NCI-H460 (cell line): ENCODE results near the gene TNN. TPM values are rescaled to one million over a fixed set of nuclear protein-coding genes. Genes with fewer than 3 reads are reported as not detected.
A peak's percentile ranks its signal among the peaks of the same experiment; 100 is the strongest.

ENCODE experiments used
- DNase-seq: peaks from one replicate; pipeline ENCODE4 v3.0.0-alpha.2; 2016; ENCODE audit warnings: low read depth; ENCODE audit errors: extremely low read depth
- total RNA-seq: library from RNA; depleted of rRNA; stranded (reverse); fragments of >200 nt; shearing (Covaris generic); gene quantifications from 2 replicates; pipeline ENCODE4 v1.2.3, GENCODE V29; 2014

Gene TNN
- total RNA-seq, 1 experiment from 2014 or later = not detected

DNA sequence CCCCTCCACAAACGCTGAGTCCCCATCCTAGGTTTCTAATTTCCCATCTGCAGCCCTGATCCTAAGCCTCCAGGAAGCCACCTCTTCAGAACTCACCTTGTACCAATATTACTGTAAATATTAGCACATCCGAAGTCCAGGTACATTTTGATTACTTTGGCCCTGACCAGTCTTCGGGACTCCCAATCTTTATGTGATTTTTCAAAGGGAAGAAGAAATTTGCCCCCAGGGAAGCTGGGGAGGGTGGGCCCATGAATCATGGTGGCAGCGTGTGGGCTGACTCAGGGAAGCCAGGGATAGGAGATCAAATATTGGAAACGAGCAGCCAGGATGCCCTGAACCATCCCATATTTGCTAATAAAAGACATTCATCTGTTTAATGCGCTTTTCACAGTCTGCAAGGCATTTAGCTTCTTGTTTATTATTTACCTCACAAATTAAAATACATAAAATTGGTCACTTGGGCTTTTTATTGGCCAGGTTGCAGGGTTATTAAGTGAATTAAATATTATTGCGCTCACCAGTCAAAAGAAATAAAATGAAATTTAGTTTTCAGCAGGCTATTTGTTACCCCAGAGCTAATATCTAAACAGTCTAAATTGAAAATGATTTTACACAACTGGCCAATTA is 78.4 kb downstream of the TNN start:
- no peak for DNase-seq

DNA sequence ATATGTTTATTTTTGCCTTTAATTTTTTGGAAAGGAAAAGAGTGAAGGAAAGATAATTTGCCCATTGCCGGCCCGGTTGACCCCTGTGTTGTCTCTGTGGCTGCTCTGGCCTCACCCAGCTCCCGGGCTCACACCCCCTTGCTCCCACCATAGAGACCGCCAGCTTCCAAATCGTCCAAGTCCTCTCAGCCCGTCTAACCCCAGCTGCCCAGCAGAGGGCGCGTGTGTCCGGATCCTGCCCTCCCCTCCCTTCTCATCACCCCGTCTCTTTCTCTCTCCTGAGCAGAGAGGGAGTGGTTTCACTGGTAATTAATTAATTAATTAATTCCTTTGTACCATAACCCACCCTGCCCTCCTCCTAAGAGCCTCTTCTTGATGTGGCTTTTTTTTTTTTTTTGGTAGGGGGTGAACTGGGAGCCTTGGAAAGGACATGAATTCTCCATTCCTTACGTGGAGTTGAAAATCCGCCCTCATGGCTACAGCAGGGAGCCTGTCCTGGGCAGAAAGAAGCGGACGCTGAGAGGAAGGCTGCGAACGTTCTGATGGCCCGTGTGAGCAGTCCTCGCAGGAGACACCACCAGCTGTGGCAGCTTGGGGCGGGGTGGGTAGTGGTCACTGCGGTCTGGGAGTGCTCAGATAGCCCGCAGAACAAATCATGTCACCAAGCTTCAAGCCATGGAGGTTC is 79.0 kb downstream of the TNN start:
- DNase-seq = peak; percentile 71

DNA sequence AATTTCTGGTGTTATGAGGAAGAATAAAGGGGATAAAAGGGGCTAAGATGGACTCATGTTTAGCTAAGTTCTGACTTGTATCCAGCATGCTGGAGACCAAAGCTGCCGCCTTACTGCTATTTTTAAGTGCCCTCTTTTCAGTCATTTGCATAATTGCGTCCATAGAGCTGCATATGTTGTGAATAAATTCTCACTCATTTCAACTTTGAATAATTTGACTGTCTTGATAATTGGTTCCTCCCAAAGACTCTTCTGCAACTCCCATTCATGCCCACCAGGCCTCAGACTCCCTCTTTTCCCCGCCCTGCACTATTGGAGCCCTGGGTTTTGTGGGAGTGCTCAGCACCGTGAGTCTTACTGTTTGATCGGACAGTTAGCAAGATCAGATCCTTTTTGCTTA is 79.9 kb downstream of the TNN start:
- DNase-seq = no peak

DNA sequence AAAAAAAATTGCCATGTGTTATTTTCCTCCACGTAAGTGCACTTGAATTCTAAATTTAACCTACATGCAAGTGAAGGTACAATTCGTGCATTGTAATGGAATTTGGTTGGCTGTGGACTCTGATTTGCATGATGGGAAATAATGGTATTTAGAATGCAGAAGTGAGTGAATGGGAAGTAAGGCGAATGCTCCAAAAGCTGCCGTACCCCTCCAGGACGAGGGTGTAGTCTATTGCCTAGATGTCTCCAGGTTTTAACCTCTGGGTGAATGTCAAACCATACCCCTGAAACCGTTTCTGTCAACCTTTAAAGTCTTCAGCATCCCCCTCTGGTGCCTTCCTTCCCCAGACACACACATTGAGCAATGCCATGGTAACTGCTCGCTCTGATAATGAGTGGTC is 80.4 kb downstream of the TNN start:
- DNase-seq = no peak

DNA sequence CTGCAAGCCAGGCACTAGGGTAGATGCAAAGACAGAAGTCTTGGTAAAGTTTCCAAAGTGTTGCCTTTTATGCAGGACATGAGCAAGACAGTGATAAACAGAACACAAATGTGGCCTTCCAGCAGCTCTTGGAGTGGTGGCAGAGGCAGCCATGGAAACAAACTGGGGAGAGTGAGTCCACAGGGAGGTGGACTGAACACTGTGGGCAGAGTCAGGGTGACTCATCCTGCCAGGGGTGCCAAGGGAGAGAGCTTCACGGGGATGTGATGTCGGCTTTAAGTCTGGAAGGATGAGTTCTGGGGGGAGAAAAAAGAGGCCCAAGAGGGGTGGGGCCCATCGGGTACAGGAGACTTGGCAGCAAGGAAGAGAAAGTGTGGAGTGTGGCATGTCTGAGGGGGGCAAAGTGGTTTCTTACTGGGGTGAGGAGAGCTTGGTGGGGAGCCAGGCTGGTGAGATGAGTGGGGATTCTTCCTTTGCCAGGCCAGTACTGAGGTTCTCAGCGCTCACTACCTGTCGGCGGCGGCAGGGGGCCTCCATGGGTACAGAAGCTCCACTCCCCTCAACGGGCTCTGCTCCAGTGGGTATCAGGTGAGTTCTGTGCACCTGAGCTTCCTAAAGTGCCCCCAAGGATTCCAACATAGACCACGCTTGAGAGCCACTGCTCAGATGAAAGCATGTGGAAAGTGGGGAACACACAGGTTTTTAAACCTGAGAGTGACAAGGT is 83.1 kb downstream of the TNN start:
- no peak for DNase-seq

DNA sequence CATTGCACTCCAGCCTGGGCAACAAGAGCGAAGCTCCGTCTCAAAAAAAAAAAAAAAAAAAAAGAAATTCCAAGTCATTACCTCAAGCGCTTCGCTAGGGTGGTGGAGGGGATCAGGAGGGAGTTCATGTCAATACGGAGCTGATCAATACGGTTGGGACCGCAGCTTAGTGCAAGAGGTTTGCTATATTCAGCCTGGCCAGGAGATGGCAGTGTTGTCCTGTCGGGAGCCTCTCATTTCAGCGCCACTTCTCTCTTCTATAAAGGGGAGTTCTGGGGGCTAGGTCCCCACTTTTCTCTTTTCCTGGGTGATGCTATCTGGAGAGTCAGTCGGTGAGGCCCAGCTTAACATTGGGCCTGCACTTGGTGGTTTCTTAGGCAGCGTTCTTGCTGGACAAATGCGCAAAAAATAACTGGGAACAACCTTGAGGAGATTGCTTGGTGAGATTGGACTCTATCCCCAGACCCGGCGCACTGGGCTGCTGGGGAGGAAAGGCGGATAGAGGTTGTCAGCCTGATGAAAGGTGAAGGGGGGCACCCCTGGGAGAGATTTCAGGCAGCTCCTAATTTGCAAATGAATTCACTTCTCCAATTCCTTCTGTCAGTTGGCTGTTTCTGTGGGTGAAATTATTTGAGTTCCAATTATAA is 84.5 kb downstream of the TNN start:
- peak; percentile 64 for DNase-seq

DNA sequence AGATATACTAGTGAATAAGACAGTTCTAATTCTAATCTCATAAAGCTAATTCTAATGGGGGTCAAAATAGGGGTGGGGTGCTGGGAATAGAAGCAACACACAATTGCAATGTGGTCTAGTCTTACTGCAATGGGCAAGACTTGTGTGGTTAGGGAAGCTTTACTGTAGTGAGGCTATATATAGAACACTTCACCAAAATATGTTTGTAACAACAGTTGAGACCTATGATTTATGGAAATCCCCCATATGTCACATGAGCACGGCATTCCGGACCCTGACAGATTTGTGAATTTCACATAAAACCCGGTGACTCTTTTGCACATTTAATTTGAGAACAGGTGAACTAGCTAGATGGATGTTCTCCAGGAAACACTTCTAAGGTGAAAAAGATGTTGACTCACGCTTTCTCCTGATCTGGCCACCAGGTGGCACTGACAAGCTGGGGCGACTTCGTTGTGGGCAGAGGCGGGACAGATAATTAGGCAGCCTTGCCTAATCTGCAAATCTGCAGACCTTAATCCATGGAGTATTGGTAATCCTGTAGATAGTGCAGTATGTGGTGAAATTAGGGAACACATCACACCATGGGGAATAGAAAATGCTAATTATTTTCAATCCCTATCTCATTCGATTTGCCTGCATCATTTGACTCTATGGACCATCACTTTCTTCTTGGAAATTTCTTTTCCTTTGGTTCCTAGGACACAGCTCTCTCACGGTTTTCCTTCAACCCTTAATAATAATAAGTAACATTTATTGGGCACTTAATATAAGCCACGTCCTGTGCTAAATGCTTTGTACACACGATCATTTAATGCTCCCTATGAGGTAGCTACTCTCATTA is 87.2 kb downstream of the TNN start:
- DNase-seq = peak; percentile 67

DNA sequence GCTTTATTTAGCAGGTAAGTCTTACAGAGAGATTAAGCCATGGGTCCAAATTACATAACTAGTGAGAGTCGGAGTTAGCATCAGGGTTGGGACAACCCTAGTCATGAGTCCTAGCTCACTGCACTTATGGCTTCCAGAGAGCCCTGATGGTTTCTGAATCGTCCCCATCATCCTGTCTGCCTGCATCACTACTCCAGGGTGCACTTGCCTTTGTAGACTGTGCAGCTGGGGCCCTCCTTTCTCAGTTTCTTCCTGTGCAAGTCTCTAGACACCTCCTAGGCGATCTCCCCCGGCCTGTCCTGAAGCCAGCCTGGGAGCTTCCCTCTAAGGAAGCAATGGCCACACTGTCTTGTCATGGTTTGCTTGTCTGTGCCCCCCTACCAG is 87.8 kb downstream of the TNN start:
- DNase-seq = no peak

DNA sequence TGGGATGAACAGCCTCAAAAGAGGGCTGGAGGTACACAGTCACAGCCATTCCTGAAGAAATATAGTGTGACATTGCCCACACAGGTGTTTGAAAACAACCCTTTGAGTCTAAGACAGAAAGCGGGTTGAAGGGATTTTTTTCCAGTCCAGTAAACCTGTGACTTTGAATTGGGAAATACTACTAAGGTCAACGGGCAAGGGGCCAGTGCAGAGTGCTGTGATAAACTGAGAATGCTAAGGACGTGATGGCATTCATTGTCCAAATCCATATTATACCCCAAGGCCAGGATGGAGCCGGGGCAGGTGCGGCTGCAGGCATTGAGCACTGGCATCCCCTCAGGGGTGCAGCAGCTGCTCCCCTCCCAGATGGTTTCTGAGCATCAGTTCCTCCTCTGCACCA is 88.3 kb downstream of the TNN start:
- no peak for DNase-seq

DNA sequence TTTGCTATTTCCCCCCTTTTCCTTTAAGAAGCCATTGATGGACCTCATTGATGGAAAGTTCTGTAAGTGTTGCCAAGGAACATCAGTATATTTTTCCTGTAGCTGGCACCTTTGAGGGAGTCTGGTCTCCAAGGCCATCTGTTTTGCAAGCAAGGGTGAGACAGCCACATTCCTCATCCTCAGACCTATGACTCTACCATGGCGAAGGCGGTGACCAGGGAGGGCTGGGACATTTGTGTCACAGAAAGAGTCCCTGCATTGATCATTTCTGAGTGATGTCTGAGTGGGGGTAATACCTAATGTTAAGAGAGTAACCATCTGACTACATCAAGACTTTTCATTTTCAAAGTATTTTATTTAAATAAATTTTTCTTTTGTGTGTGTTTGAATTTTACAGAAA is 89.6 kb downstream of the TNN start:
- DNase-seq = no peak

DNA sequence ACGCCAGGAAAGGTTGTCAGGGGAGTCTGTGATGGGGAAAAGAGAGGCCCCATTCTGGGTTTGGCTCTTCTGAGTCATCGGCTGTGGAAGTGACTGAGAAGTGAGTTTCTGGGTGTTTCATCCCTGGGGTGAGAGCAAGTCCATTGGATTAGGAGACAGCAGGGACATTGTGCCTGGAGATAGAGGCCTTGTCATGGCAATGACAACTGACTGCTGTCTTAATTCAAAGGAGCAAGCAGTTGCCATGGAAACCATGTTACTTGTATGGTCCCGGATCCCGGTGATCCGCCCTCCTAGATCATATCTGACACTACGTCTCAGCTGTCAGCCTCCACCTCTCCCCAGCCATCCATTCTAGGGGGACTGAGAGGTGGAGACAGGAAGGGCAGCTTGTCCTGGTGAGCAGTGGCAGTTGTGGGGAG is 90.5 kb downstream of the TNN start:
- DNase-seq = no peak

DNA sequence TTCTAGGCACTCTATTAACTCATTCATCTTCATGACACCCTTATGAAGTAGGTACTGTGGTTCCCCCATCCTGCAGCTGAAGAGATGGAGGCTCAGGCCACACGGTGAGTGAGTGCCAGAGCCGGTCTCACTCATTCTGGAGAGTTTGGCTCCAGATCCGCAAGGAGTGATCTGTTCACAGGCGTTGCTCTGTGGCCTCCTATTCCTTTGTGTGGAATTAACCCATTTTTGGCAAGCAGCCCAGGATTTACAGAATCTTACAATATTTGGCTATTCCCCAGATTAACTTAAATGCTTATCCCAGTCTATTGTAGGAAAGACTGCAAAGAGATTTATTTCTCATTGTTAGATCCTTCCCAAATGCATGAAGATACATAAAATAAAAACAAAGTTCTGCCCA is 95.3 kb downstream of the TNN start:
- DNase-seq = no peak

DNA sequence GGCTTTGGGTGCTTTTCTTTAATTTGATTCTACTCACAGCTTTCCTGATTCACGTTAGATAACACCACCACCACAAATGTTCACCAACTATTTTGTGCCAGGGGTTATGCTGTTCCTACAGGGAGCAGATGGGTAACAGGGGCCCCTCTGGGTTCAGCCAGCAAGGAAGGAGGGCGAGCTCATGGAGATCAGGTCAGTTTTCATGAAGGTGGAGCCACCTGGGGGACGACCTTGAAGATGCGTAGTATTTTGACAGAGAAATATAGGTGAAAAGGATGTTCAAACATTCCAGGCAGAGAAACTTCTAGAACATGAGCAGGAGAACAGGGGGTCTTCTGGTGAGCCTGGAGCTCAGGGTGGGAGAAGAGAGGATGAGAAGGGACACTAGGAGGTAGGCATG is 96.1 kb downstream of the TNN start:
- DNase-seq = no peak

DNA sequence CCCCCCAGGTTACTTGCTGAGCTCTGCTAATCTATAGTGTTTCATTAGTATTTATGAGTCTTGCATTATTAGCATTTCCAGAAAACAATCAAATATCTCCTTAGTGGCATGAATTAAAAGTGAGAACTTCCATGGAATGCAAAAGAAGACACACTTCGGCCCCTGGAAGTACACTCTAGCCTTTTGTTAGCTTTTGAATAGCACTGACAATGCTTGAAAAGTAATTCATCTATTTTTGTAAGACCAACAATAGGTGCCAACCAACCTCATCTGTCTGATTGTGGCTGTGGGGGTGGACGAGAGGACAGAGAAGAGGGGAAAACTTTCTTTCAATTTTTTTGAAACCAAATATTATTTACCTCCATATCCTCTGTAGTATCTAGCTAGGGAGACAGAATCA is 97.1 kb downstream of the TNN start:
- DNase-seq = no peak

DNA sequence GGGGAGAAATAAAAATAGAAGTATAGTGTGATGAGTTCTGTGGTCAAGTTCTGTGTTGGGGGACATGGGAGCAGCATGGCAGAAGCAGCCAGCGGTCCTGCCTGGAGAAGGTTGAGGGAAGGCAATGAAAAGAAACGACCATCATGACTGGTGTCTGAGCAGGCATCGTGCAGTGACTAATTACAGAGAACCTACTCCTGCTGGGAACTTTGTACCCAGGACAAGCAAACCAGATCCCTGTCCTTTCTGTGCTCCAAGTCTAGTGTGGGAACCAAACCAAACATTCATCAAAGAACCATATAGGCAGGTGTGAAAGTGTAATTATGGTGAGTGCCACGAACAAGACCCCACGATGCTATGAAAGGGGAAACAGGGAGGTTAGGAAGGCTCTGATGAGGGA is 99.1 kb downstream of the TNN start:
- DNase-seq = no peak

DNA sequence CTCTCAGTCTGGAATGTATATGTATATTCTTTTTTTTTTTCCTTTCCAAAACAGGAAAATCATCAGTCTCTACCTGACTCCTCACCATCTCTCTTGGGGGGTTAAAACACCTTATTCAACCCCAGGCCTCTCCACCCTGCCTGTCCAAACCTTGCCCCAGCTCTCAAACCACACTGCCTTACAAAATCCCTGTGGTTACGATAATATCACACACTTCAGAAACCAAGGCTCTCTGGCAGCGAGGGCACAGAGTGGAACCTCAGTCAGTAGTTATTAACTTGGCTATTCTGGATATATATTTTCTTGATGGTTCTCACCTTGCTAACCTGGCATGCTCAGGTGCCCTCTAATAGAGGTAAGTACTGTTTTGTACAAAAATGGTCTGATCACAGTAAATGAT is 100.2 kb downstream of the TNN start:
- DNase-seq = no peak

DNA sequence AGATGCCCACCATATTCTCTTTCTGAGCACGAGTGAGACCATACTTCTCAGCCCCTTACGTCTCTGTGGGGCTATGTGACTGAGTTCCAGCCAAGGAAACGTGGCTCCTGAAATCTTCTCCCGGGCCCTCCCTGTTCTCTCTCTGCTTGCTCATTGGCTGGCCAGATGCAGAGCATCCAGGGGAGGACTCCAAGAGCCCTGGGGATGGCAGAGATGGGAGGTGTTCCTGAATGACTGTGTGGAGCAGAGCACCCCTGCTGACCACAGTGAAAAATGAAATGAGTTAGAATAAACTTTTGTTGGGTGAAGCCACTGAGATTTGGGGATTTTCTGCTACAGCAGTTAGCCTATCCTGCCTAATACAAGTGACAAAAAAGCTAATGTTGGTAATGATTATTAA is 101.1 kb downstream of the TNN start:
- DNase-seq = no peak

DNA sequence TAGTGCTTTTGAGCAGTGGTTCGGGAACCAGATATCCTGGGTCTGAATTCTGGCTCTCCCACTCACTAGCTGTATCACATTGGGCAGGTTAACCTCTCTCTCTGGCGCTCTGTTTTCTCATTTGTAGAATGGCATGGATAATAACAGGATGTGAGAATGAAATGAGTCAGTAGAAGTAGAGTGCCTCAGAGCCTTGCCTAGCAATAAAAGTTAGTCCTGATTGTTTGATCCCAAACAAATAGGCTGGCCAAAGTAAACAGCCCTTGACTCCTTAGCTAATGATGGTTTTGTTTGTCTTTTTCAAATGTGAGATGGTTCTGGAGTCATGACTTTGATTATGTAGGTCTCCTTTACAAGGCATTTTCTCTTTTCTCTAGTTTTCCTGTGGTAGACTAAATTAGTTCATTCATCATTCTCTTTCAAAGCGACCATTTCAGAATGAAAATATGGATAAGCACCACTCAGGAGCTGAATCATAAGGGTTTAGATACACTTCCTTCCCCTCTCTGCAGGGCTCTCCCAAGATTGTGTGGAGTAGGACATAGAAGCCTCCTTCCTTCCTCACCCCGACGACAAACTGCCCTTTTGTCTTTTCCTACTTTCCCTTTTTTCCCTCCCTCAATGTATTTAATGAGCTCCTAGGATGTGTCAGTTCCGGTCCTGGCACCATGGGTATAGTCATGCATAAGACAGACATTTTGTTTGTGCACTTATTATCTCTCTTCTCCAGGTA is 101.8 kb downstream of the TNN start:
- DNase-seq = no peak

DNA sequence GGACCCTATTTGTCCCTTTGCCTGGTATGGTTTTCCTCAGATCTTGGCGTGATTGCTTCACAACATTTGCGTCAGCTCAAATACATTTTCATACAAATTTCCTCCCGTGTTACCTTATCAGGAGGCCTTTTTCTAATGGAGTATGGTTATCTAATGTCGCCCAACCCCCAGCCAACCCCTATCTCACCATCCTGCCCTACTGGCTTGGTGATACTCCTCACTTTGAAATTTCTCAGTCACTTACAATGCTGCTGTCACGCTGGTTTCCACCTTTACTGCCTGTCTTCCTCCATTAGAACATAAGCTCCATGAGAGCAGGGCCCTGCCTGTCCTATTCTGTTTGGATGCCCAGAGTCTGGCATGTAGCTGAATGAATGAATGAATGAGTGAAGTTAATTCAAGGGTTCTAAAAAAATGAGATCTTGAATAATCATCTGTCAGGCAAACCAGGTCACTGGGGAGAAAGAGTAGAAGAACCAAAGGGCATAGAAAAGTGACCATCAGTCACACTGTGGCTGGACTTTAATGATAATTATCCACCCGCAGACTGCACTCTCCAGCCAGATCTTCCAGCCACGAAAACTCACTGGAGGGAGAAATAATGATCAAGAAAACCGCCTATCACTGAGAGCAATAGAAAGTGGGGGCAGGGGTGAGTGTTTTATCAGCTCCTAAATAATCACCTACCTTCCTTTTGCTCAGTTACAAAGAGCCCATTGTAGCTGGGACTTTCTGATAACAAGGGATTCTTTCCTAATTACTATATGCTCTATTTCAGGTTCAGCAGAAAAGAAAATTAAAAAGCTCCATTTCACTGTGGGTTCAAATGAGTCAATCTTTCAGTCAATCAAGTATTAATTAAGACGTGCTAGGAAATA is 103.6 kb downstream of the TNN start:
- DNase-seq = no peak
